HL-60 (cell line): ENCODE data around the gene CERS2.

Experiments used
- CTCF ChIP-seq: IDR thresholded peaks from one replicate; pipeline ENCODE4 v1.5.1; 2011; ENCODE audit warnings: low read length, control low read depth, inconsistent platforms; ENCODE audit not compliant: insufficient read depth
- POLR2AphosphoS5 ChIP-seq: IDR thresholded peaks from 2 replicates; pipeline ENCODE4 v1.6.1; 2012; ENCODE audit warnings: low read depth

- no peak for TF ChIP-seq CTCF
- peak; percentile 62 for TF ChIP-seq POLR2AphosphoS5
These were observed 6.7 kb upstream of the CERS2 start for GRCh38 chr1:150981177-150981804.
